Measurements from ENCODE around the gene HOXB8.

- TF ChIP-seq POLR2AphosphoS5 (IDR thresholded peaks at IDR 0.05; ENCODE audit: low read depth, low read length) (no peak), POLR2A (IDR thresholded peaks at IDR 0.05; ENCODE audit: low read depth, low read length) (no peak), TAF1 (IDR thresholded peaks at IDR 0.05; ENCODE audit: borderline replicate concordance, low read depth, low read length) (no peak)
These were observed 47.9 kb downstream of the HOXB8 start for GRCh38 chr17:48567209-48567608.

All from GM12892 (cell line).